GM19468 (cell line): Measurements from ENCODE around the gene GUCD1.
"Not testable (repeated sequence)": the region's sequence is repeated elsewhere in the genome, so short reads cannot be mapped to it uniquely, and the experiment has no call there.

Experiments
- ATAC-seq: cut with Tn5 transposase; IDR thresholded peaks from one replicate; pipeline ENCODE4 v1.9.1; 2021; ENCODE audit warnings: mild to moderate bottlenecking, moderate library complexity, moderate number of reproducible peaks; ENCODE audit not compliant: unreplicated experiment; ENCODE audit errors: extremely low read depth

The GUCD1 gene

DNA sequence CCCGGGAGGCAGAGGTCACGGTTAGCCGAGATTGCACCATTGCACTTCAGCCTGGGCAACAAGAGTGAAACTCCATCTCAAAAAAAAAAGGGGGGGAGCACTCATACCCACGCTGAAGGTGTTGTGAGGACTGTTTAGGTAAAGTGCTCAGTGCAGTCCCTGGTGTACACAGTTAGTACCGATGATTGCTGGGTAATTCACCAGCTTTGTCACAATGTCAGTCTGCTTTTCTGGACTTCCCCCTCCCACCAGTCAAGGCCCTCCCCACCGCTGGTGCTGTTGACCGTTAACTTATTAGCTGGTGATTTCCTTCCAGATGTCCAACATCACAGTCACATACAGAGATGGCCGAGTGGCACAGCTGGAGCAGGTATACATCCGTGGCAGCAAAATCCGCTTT lies 12.7 kb upstream of the GUCD1 start:
- no peak for ATAC-seq

DNA sequence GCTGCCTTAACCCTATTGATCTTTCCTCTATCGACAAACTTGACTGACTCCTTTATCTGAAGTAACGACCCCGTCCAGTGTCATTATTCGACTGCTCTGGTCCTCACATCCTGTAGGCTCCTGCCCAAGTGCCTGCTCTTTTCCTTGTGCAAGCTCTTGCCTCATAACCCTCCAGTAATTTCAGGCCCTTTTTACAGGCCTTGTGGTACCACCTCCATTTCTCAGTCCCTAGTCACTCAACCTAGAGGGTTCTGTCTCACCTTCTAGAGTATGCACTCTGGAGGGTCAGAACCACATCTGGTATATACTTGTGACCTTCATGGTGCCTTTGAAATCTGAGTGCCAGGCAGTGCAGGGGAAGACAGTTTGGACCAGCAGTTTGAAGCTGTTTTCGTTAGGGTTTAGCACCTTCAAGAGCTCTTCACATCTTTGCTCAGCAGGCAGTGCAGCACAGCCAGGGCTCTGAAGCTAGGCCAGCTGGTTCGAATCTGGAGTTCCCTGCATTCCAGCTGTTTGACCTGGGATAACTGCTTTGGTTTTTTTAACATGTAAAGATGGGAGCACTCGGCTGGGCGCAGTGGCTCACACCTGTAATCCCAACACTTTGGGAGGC lies 12.1 kb upstream of the GUCD1 start:
- ATAC-seq, result no peak

GRCh38 chr22:24565077-24565476 lies 10.1 kb upstream of the GUCD1 start:
- ATAC-seq, result no peak

GRCh38 chr22:24564376-24565058 lies 9.6 kb upstream of the GUCD1 start:
- no peak for ATAC-seq

- no peak for ATAC-seq
Measured at GRCh38 chr22:24563246-24563645, 8.3 kb upstream of the GUCD1 start.

DNA sequence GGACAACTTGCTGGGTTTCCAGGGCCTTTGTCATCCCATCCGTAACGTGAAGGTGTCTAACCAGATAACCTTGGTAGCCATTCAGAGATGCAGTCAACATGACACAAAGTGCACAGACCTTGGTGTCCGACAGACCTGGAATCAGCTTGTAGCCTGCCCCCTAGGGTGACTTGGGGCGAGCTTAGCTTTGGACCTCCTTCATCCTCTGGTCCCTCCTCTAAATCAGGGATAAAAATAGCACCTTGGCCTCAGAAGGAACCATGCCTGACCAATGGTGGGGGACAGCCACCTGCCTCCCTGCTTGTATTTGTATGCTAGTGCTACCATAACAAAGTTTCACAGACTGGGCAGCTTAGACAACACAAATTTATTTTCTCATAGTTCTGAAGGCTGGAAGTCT lies 4.5 kb upstream of the GUCD1 start:
- no peak for ATAC-seq

- ATAC-seq, result peak; percentile 48
Measured at GRCh38 chr22:24555165-24556039, 464 bp upstream of the GUCD1 start, which contains the start of gene SNRPD3. SNRPD3 (plus strand) TSS chr22:24555999; CDS start chr22:24557675, 1,676 bp downstream.

DNA sequence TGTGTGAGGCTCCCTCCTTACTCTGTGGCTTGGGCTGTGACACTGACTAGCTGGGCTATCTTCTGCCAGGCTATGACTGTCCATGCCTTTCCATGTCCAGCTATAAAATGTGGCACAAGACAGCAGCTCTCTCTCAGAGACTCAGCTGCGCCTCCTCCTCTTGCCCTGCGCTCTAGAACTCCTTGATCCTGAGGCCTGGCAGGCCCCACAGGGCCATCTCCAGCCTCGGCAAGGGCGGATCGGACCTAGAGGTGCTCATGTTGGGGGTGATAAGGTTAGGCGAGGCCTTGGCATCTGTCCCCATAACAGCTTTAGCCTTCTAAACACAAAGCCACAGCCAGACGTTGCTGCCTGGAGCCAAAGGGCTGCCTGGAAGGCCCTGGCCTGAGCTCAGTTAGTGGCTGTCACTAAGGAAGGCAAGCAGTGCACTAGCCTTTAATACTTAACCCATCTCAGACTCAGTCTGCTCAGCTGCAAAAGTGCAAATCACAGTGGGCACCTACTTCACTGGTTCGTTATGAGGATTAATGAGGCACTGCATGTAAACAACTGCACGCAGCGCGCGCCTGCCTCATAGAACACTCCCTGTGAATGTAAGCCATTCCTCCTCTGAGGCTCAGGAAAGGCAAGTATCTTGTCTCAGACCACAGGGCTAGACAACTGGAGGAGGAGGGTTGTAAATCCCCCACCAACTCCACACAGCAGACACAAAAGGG lies 1.2 kb downstream of the GUCD1 start:
- no peak for ATAC-seq

DNA sequence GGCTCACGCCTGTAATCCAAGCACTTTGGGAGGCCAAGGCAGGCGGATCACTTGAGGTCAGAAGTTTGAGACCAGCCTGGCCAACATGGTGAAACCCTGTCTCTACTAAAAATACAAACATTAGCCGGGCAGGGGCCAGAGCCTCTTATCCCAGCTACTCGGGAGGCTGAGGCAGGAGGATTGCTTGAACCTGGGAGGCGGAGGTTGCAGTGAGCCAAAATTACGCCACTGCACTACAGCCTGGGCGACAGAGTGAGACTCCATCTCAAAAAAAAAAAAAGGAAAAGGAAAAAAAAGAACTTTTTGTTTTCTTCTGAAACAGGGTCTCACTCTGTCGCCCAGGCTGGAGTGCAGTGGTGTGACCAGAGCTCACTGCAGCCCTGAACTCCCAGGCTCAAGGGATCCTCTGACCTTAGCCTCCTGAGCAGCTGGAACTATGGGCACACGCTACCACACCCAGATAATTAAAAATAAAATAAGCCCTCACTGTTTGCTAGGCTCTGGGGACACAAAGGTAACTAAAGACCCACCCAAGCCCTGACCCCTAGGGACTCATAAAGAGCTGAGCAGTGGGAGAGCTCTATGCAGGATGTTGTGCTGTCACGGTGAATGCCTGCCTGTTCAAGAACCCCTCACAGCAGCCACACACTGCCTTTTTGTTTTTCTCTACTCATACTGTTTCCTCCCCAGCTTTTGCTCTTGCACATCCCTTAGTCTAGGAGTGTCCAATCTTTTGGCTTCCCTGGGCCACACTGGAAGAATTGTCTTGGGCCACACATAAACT lies 2.2 kb downstream of the GUCD1 start:
- ATAC-seq, result not testable (repeated sequence)

DNA sequence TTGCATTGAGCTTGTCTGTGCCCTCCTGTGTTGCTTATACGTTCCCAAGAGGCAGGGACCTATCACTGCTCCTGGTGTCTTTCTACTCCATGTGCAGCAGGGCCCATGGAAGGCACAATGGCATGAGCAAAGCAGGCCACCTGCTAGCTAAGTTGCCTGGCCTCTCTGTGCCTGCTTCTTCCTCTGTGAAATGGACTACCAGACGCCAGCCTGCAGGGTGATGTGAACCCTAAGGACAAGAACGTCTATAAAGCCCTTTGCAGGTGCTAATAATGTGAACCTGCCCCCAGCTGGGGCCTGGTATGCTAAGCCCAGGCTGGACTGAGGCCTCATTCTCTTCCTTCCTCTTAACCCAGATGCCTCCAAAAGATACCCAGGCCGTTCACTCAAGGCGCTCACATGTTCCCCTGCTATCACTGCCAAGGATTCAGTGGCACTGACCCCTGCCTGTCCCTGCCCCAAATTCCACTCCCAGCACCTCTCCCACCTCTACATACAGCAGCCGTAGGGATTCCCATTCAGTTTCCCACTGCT lies 4.0 kb downstream of the GUCD1 start:
- no peak for ATAC-seq

- ATAC-seq, result no peak
Measured at GRCh38 chr22:24550028-24550901, 4.7 kb downstream of the GUCD1 start.

DNA sequence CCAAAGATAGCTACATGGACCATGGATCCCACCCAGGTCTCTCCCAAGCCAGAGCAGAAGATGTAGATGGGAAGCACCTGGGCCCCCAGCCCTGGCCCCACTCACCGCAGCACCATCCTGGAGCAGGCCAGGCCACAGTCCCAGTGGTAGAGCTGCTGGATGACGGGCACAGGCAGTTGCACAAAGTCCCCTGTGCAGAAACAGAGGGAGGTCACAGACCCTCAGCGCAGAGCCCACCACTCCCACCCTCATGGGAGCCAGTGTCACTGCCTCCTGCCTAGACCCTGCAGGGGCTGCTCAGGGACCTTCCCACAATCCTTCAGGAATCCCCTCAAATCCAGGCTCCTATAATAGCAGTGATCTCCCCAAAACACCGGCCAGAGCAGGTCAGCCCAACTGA lies 6.1 kb downstream of the GUCD1 start:
- no peak for ATAC-seq

DNA sequence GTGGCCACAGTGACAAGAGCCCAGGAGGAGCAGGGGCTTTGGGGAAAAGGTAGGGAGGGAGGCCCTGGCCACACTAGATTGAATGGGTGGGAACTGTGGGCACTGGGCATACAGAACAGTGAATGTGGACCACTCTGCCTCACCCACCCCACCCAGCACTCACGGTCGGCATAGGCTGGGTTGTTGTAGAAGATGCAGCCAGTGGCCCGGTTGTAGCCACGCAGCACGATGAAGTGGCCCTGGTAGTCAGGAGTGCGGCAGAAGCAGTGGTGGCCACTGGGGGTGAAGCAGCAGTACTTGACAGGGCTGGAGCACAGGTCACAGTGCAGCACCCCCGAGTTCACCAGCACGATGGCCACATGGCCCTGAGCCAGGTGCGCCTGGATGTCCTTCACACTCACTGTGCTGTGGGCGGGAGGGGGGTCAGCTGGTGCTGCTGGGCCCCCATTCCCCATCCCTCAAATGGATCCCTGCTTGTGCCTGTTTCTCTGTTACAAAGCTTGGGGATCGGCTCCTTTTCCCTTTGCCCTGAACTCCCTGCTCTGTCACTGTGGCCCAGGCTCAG lies 11.2 kb downstream of the GUCD1 start:
- no peak for ATAC-seq

DNA sequence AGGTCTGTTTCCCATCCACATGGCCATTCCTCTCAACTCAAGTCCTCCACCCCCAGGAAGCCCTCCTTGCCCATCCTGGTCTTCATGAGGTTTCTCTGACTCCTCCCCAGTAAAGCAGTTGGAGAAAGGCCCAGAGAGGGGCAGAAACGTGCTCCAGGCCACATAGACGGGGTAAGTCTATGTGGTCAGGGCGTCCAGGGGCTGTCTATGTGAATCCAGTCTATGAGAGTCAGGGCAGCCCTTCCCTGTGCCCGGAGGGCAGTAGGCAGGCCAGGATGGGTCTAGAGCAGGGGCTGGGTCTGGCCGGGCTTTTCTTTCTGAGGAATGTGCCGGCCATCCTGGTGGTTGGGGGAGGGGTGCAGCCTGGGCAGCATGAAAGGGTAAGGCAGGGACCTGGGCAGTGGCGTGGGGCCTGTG lies 11.7 kb downstream of the GUCD1 start:
- no peak for ATAC-seq

- no peak for ATAC-seq
Measured at GRCh38 chr22:24542641-24543040, 12.3 kb downstream of the GUCD1 start.

- ATAC-seq, result no peak
Measured at GRCh38 chr22:24541681-24542515, 13.0 kb downstream of the GUCD1 start.

DNA sequence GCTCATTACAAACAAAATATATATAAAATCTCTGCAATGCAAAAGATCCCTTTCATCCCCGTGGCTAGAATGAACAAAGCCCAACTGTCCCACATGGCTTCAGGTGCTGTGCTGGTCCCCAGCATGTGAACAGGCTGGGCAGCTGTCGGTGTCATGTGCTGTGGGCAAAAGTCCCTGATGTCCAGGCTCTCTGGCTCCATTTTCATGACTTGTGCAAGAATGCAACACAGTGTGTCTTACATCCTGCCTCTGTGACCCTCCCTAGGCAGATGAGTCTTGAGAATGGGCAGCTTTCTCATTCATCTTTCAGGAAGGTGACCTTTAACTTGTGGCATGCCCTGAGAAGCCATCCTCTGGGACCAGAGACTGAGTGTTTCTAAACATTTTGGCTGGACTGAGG lies 14.5 kb downstream of the GUCD1 start:
- no peak for ATAC-seq
